BE2C (cell line): Measurements from ENCODE around the gene CEP20.

Experiments
- DNase-seq: peaks from one replicate; pipeline ENCODE4 v3.0.0-alpha.2; 2020
- H3K27me3 ChIP-seq: fragments of 250-450 bp; sonication (Bioruptor Pico); 2 replicates; pipeline ENCODE4 v1.5.1; 2020; ENCODE audit warnings: mild to moderate bottlenecking
- H3K36me3 ChIP-seq: fragments of 250-450 bp; sonication (Bioruptor Pico); 2 replicates; pipeline ENCODE4 v1.5.1; 2020; ENCODE audit warnings: mild to moderate bottlenecking
- H3K4me1 ChIP-seq: fragments of 250-450 bp; sonication (Bioruptor Pico); 2 replicates; pipeline ENCODE4 v1.5.1; 2020
- H3K4me3 ChIP-seq: 2 replicates; pipeline ENCODE4 v1.5.1; 2011; ENCODE audit warnings: low read depth, low read length
- H3K9me3 ChIP-seq: fragments of 250-450 bp; sonication (Bioruptor Pico); 2 replicates; pipeline ENCODE4 v1.5.1; 2020
- CTCF ChIP-seq: IDR thresholded peaks from 2 replicates; pipeline ENCODE4 v1.5.1; 2012; ENCODE audit warnings: mild to moderate bottlenecking, low read depth, low read length

CEP20 gene

DNA sequence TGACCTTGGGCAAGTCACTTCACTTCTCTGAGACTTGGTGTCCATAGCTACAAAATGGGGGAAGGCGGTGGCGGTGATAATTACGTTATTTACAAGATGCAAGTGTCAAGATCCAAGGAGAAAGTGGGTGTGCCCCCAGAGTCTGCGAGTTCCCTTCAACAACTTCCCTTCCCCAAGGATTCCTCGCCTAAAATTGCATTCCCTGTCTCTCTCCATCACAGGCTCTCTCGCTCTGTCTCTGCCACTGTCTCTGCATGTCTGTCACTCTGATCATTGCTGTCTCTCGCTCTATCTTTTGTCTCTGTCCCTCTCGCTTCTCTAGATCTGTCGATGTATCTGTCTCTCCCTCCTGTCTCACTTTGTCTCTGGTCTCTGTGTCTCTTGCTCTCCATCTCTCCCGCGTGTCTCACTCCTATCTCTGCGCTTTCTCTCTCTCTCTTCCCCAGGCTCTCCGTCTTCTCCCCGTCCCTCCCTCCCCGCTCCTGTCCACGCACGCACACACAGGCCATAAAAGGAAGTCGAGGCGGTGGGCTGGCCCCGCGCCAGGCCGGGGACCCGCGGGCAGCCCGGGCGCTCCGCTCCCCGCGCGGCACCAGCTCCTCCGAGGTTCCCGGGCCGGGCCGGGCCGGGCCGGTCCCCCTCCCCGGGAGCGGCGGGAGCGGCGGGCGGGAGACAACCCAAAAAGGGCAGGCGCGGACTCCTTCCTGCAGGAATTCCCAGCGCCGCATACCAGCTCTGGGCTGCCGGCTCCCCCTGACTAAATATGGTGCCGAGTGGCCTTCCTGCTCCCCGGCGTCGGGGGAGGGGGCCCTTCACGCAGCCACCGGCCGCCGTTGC is 30.5 kb downstream of the CEP20 start:
- Histone ChIP-seq H3K9me3 (no peaks in the 10 kb centered on the region), H3K27me3 (peaks cover 53% of the 10 kb centered on the region), H3K36me3 (no peaks in the 10 kb centered on the region), H3K4me3 (peak overlapping the region; percentile 43), H3K4me1 (no peaks in the 10 kb centered on the region)
- DNase-seq, result peak; percentile 26
- TF ChIP-seq CTCF, result no peak

DNA sequence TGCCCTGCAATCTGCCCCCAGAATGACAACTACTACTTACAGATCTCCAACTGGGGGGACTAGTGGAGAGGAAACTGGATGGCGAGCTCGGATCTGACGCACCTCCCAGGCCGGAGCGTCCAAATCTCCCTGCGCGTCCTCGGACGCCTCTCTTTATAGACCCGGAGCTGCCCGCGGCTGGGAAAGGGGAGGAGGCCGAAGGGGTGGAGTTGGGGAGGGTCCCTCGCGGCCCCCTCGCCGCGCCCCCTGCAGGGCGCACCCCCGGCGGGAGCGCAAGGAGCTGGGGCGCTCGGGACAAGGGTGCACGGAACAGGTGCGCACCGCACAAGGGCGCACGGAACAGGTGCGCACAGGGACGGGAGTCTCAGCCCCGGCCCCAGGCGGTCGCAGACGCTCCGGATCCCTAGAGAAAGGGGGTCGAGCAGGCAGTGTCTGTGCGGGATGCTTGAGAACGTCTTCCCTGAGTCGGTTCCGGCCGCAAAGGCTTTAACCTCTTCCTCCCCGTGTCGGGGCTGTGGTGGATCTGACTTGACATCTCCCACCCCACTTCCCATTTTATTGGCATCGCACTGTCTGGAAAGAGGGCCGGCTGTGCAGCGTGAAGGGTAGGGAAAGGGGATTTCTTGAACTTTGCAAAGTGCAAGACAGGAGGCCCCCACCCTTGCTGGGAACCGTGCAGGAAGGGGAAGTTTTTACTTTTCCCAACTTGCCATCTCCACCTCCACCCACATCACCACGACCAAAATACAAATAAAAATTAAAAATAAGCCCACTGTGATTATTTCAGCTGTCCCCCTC is 31.3 kb downstream of the CEP20 start, which contains the start of gene MYH11:
Gene MYH11, minus strand, starts transcription at position 128 of the 798 bp plus-strand sequence. CDS start 18,776 bp downstream, outside the sequence.
- TF ChIP-seq CTCF, result no peak
- H3K4me3 ChIP-seq, result peak within 1 kb of the TSS; percentile 43
- no peaks in the 10 kb centered on the region for H3K36me3 ChIP-seq
- DNase-seq, result no peak
- H3K27me3 ChIP-seq, result peaks cover 55% of the 10 kb centered on the region
- H3K4me1 ChIP-seq, result no peaks in the 10 kb centered on the region
- no peaks in the 10 kb centered on the region for H3K9me3 ChIP-seq

- H3K27me3 ChIP-seq, result peaks cover 55% of the 10 kb centered on the region
- DNase-seq, result no peak
- TF ChIP-seq CTCF, result no peak
- no peaks in the 10 kb centered on the region for H3K9me3 ChIP-seq
- H3K36me3 ChIP-seq, result no peaks in the 10 kb centered on the region
- no peaks in the 10 kb centered on the region for H3K4me1 ChIP-seq
- H3K4me3 ChIP-seq, result no peak overlapping the region
These were observed 32.2 kb downstream of the CEP20 start for GRCh38 chr16:15856182-15856581.

DNA sequence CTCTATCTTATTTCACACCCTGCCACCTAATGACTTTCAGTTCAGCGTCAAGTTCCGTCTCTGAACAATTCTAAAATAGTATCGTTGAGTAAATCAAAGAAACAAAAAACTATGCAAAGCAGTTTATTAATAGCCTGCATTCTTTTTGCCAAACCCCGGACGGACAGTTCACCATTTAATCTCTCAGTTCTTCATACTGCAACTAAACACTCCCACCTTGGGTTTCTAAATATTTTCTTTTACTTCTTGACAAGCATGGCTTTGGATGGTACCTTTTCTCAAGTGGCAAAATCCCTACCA is 32.7 kb downstream of the CEP20 start:
- H3K9me3 ChIP-seq, result no peaks in the 10 kb centered on the region
- no peaks in the 10 kb centered on the region for H3K36me3 ChIP-seq
- no peak for DNase-seq
- no peak for TF ChIP-seq CTCF
- no peak overlapping the region for H3K4me3 ChIP-seq
- no peaks in the 10 kb centered on the region for H3K4me1 ChIP-seq
- peaks cover 55% of the 10 kb centered on the region for H3K27me3 ChIP-seq

DNA sequence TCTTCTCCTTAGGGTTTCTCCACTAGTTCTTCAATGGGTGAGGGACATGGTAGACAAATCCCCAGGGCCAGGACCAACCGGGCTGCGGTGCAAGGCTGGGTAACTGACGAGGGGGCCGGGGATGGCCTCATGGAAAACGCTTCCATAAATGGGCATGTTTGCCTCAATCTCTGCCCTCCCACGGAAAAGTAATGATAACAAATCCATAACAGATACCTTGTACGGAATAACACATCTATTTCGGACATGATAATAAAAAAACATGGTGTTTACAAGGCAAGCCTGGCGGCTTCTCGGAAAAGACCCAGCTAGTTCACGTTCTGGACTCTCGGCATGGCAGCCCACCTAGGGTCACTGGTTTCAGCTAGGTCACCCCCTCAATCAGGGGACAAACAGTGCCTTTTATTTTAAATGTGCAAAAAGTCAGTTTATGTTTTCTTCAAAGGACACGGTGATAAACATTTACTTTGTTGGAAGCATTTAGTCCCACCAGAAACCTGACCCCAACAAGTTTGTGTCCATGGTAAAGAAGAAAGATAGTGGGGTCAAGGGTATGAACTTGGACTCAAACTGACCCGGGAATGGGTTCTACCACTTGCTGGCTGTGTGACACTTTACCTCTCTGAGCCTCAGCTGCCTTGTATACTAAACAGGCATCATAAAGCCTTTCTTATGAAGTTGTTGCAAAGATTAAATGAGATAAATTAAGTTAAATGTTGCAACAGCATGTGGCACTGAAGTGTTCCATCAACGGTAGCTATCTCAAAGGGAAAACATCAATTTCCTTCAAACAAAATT is 33.3 kb downstream of the CEP20 start:
- Histone ChIP-seq H3K4me1 (no peaks in the 10 kb centered on the region), H3K27me3 (peaks cover 55% of the 10 kb centered on the region), H3K9me3 (no peaks in the 10 kb centered on the region), H3K4me3 (no peak overlapping the region), H3K36me3 (no peaks in the 10 kb centered on the region)
- TF ChIP-seq CTCF, result no peak
- no peak for DNase-seq
